ENCODE results near the gene OTOG. TPM values are rescaled to one million over a fixed set of nuclear protein-coding genes. Genes with fewer than 3 reads are reported as not detected.
"Not testable (repeated sequence)": the region's sequence is repeated elsewhere in the genome, so short reads cannot be mapped to it uniquely, and the experiment has no call there.

OTOG gene
- total RNA-seq, 1 experiment from 2014 or later: not detected

DNA sequence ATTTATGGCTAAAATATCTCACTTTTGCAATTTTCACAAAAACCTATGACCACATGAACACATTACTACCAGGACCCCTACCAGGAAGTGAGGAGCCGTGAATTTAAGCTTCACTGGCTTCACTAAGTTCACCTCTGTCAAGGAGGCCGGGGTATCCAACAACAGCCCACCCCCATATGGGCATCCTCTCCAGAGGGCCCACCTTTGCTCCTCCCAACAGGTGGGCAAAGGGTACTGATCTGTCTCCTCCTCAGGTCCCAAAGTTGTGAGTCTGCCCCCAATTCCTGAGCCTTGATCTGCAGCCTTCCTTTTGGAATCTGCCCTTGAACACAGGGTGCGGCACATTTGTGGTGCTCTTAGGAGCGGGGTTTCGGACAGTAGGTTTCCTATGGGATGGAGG, 66.9 kb downstream of the OTOG start:
- in situ Hi-C loops (cut with HindIII; ENCODE audit: low pct_unique_long_range_greater_than_20kb, low sequenced_read_pairs): no loop called here
- DNase-seq (ENCODE audit: low read depth, low spot score): no peak

DNA sequence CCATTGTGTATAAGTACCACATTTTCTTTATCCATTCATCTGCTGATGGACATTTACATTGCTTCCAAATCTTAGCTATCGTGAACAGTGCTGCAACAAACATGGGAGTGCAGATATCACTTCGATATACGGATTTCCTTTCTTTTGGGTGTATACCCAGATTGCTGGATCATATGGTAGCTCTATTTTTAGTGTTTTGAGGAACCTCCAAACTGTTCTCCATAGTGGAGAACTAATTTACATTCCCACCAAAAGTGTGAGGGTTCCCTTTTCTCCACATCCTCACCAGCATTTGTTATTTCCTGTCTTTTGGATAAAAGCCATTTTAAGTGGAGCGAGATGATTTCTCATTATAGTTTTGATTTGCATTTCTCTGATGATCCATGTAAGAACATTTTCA, 75.7 kb downstream of the OTOG start:
- DNase-seq (ENCODE audit: low read depth, low spot score); in situ Hi-C loops (cut with HindIII; ENCODE audit: low pct_unique_long_range_greater_than_20kb, low sequenced_read_pairs): not testable (repeated sequence)

DNA sequence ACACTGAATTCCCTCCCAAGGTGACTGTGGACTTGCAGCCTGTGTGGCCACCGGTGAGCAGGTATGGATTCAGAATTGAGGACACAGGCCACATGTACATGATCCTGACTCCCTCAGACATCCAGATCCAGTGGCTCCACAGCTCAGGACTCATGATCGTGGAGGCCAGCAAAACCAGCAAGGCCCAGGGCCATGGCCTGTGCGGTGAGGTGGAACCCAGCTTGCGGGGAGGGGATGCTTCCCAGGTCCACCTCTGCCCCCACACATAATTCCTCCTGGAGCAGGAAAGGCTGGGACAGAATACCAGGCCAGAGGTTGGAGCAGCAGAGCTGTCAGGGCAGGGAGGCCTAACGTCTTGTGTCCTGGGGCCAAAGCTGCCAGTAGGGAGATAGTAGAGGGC, 82.1 kb downstream of the OTOG start:
- DNase-seq (ENCODE audit: low read depth, low spot score): no peak
- in situ Hi-C loops (cut with HindIII; ENCODE audit: low pct_unique_long_range_greater_than_20kb, low sequenced_read_pairs): no loop called here

DNA sequence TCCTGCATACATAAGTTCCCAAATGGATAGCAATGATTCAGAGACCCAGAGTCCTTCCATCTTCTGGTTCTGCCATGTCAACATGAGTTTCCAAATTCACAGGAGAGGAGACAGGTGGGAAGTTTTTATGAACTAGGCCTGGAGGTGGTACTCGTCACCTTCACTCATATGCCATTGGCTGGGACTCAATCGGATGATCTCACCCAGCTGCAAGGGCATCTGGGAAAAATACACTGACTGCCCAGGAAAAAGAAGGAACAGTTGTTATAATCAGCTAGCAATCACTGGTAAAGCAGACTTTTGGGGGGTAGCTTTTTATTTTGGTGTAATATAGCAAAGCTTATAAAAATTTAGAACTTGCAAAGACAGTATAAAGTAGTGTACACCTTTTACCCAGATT, 83.9 kb downstream of the OTOG start:
- no peak for DNase-seq (ENCODE audit: low read depth, low spot score)
- in situ Hi-C loops (cut with HindIII; ENCODE audit: low pct_unique_long_range_greater_than_20kb, low sequenced_read_pairs): no loop called here

DNA sequence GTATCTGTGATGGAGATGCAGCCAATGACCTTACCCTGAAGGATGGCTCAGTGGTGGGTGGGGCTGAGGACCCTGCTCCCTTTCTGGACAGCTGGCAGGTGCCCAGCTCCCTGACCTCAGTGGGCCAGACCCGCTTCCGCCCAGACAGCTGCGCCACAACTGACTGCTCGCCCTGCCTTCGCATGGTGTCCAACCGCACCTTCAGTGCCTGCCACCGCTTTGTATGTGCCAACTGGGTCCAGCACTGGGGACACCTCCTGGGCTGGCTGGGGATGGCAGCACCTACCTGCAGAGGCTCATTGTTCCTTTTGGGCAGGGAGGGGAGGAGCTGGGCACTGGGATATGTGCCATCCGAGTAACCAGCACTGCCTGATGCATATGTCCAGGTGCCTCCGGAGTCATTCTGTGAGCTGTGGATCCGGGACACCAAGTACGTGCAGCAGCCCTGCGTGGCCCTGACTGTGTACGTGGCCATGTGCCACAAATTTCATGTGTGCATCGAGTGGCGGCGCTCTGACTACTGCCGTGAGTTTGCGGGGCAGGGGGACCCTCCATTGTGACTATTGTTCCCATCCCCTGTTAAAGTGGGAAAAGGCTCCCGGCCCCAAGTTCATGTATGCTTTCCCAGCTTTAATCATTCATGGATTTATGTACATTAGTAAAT, 84.8 kb downstream of the OTOG start:
- no peak for DNase-seq (ENCODE audit: low read depth, low spot score)

DNA sequence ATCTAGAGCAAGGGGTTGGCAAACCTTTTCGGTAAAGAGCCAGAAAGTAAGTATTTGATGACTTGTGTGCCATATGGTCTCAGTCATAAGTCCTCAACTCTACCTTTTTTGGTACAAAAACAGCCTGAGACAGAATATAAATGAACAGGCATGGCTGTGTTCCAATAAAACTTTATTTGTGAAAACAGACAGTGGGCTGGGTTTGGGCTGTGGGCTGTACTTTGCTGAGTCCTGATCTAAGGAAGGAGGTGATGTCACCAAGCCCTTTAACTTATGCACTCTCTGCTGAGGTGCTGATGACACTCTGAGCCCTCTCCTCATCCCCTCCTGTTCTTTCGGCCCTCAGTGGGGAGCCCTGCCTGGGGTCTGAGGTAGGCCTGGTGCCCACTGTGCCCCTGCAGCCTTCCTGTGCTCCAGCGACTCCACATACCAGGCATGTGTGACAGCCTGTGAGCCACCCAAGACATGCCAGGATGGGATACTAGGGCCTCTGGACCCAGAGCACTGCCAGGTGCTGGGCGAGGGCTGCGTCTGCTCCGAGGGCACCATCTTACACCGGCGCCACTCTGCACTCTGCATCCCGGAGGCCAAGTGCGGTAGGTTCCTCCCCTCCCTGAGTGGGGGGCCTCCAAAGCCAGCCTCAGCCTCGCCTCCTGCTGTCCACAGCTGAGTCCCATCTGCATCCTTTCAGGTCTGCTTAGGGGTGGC, 86.4 kb downstream of the OTOG start:
- in situ Hi-C loops (cut with HindIII; ENCODE audit: low pct_unique_long_range_greater_than_20kb, low sequenced_read_pairs): no loop called here
- DNase-seq (ENCODE audit: low read depth, low spot score): no peak

More for the DNA sequence above, 84.8 kb downstream of the OTOG start:
- in situ Hi-C loops (cut with HindIII; ENCODE audit: low pct_unique_long_range_greater_than_20kb, low sequenced_read_pairs): no loop called here

DNA sequence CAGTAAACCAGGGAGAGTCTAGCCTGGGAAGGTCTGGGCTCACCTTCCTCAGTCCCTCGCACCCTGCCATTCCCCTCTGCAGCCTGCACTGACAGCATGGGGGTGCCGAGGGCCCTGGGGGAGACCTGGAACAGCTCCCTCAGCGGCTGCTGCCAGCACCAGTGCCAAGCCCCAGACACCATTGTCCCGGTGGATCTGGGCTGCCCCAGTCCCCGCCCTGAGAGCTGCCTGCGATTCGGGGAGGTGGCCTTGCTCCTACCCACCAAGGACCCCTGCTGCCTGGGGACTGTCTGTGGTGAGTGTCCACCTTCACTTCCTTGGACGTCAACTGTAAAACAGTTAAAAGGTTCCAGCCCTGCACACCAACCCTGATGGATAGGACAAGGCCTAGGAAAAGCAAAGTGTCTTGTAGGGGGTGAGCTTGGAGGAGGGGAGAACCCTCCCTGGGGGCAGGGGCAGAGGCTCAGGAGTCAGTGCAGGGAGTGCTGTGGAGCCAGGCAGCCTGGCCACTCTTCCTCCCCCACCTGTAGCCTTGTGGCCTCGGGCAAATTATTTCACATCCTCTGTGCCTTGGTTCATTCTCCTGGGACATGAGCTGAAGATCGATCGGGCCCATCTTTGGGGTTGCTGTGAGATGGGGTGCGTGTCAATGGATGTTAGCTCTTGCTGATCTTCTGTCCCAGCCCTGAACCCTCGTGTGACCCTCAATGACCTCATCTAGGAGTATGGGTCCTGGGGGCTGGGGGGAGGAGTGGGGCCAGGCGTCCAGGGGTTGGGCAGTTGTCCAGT, 87.1 kb downstream of the OTOG start:
- no peak for DNase-seq (ENCODE audit: low read depth, low spot score)
- in situ Hi-C loops (cut with HindIII; ENCODE audit: low pct_unique_long_range_greater_than_20kb, low sequenced_read_pairs): no loop called here

DNA sequence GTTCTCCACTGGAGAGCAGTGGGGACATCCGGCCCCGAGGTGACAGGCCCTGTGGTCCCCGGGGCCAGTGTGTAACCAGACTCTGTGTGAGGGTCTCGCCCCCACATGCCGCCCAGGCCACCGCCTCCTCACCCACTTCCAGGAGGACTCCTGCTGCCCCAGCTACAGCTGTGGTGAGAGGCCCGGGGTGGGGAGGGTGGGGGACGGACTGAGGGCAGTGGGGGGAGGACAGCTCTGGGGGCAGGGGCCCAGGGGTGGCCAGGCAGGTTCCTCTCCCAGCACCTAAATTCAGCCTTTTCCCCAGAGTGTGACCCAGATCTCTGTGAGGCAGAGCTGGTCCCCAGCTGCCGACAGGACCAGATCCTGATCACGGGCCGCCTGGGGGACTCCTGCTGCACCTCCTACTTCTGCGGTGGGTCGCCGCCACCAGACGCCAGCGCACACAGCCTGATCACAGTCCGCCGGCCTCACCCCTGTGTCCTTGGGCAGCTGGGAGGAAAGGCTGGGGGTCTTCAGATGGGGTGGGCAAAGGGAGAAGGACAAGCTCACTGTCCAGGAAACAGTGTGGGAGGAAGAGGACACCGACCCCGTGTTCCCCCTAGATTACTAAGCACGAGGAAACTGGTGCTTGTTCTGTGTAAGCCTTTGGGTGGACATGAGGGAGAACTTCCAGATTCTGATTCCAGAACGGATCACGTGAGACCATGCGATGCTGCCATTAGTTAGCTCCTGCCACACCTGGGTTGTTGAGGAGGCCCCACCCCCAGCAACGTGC, 87.9 kb downstream of the OTOG start:
- in situ Hi-C loops (cut with HindIII; ENCODE audit: low pct_unique_long_range_greater_than_20kb, low sequenced_read_pairs): no loop called here
- DNase-seq (ENCODE audit: low read depth, low spot score): no peak

DNA sequence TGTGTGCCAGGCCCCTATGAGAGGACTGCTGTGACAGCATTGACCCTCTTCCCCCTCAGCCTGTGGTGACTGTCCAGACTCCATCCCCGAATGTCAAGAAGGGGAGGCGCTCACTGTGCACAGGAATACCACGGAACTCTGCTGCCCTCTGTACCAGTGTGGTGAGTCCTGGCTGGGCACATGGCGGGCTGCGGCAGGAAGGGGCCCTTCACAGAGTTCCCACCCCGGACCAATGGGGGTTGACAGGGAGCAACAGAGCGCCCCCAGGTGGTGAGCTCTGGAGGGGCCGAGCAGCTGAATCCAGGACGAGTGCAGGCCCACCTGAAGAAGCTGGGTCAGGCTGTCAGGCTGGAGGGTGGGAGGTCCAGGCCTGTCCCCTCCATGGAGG, 88.5 kb downstream of the OTOG start:
- no peak for DNase-seq (ENCODE audit: low read depth, low spot score)
- in situ Hi-C loops (cut with HindIII; ENCODE audit: low pct_unique_long_range_greater_than_20kb, low sequenced_read_pairs): no loop called here

DNA sequence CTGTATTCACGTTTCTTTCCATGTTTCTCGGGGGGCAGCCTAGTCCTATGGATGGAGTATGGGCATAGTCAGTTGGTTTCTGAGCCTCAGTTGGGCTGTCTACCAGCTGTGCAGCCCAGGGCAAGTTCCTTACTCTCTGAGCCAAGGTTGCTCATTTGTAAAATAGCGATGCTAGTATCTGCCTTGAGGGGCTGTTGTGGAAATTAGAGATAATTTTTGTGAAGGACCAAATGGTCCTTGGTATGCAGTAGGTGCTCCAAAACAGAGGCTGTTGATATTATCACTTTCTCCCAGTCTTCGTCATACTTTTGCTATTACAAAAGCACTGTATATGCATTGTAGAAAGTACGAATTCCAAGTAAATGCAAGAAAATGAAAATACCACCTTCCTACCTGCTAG, 89.7 kb downstream of the OTOG start:
- no peak for DNase-seq (ENCODE audit: low read depth, low spot score)
- in situ Hi-C loops (cut with HindIII; ENCODE audit: low pct_unique_long_range_greater_than_20kb, low sequenced_read_pairs): no loop called here

DNA sequence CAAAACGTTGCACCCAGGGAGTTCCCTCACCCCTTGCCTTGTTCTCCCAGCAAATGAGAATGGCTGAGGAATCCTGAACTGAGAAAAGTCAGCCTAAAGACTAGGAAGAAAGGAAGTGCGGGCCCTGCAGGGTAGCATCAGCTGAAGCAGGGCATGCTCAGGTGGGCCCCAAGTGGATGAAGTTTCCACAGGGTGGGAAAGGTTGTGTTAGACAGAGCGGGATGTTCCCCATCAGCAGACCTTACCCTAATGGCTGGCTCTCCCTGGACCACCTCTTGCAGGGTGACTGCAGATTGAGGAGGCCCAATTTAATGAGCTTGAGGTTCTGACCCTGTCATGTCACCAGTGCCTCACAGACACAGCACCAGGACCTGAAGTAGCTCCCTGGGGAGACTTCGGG, 90.8 kb downstream of the OTOG start:
- in situ Hi-C loops (cut with HindIII; ENCODE audit: low pct_unique_long_range_greater_than_20kb, low sequenced_read_pairs): no loop called here
- no peak for DNase-seq (ENCODE audit: low read depth, low spot score)

DNA sequence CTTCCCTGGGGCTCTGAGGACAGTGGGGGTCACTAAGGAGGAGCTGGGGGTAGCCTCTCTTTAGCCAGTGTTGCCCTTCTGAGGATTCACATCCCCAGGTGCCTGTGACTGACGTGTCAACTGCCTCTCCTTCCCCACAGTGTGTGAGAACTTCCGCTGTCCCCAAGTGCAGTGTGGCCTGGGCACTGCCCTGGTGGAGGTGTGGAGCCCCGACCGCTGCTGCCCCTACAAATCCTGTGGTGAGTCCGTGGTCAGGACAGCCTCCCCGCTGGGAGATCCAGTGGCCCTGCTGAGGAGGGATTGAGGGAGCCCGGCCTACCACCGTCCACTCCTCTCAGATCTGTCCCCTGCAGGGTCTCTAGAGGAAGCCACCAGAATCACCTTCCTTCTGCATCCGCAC, 91.3 kb downstream of the OTOG start:
- in situ Hi-C loops (cut with HindIII; ENCODE audit: low pct_unique_long_range_greater_than_20kb, low sequenced_read_pairs): no loop called here
- DNase-seq (ENCODE audit: low read depth, low spot score): no peak

DNA sequence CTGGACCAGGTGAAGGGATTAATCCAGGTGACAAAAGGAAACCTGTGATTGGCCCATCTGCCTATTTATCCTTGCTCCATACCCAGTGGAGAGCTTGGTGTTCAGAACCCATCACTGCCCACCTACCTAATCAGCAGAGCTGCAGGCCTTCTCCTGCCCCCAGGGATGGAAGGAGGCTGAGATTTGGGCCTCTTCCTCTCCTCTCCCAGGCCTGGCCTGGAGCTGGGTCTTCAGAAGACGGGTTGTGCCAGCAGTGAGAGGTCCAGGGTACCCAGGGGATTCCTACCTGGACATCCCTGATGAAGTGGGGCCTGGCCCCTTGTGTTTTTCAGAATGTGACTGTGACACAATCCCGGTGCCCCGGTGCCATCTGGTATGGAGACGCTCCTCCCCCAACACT, 92.0 kb downstream of the OTOG start:
- in situ Hi-C loops (cut with HindIII; ENCODE audit: low pct_unique_long_range_greater_than_20kb, low sequenced_read_pairs): no loop called here
- no peak for DNase-seq (ENCODE audit: low read depth, low spot score)

DNA sequence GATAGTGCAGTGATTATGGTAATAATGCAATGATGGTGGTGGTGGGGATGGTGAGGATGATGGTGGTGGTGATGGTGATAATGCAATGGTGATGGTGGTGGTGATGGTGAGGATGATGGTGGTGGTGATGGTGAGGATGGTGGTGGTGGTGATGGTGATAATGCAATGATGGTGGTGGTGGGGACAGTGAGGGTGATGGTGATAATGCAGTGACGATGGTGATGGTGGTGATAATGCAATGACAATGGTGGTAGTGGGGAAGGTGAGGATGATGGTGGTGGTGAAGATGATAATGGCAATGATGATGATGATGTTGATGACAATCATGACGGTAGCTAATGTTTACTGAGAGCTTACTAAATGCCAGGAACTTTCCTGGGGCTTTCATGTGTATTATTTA, 92.7 kb downstream of the OTOG start:
- in situ Hi-C loops (cut with HindIII; ENCODE audit: low pct_unique_long_range_greater_than_20kb, low sequenced_read_pairs): no loop called here
- DNase-seq (ENCODE audit: low read depth, low spot score): no peak

DNA sequence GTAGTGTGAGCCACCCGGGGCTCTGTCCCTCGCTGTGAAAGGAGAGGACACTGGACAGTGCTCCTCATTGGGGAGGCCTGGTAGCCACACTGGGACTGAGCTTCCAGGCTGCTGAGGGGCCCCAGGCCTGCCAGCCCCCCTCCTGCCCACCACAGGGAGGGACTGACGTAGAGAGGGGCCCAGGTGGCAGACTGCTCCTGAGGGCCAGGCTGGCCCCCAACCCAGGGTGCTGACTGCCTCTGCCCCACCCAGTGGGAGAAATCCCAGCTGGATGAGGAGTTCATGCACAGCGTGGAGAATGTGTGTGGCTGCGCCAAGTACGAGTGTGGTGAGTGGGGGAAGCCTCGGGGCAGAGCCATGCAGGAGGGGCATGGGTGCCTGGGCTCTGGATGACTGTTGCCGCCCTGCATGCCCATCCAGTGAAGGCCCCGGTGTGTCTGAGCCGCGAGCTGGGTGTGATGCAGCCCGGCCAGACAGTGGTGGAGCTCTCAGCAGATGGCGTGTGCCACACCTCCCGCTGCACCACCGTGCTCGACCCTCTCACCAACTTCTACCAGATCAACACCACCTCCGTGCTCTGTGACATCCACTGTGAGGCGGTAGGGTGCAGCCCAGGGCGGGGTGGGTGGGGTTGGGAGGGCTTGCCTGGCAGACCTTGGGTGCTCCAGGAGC, 93.6 kb downstream of the OTOG start:
- no peak for DNase-seq (ENCODE audit: low read depth, low spot score)
- in situ Hi-C loops (cut with HindIII; ENCODE audit: low pct_unique_long_range_greater_than_20kb, low sequenced_read_pairs): no loop called here

DNA sequence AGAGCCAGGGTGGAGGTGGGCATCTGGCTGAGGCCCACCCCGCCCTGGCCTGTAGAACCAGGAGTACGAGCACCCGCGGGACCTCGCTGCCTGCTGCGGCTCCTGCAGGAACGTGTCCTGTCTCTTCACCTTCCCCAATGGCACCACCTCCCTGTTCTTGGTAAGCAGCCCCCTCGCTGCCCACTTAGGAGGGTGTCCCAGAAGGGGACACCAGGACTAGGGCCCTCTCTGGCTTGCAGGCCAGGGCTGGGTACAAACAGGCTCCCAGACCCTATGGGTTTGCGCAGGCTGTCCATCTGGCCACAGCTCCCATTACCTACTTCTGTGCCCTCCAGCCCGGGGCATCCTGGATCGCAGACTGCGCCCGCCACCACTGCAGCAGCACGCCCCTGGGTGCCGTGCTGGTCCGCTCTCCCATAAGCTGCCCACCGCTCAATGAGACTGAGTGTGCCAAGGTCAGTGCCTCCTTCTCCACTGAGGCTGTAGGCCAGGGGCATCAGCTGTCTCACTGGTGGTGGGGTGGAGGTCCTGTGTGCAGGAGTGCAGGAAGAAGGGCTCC, 94.8 kb downstream of the OTOG start:
- in situ Hi-C loops (cut with HindIII; ENCODE audit: low pct_unique_long_range_greater_than_20kb, low sequenced_read_pairs): no loop called here
- DNase-seq (ENCODE audit: low read depth, low spot score): no peak

DNA sequence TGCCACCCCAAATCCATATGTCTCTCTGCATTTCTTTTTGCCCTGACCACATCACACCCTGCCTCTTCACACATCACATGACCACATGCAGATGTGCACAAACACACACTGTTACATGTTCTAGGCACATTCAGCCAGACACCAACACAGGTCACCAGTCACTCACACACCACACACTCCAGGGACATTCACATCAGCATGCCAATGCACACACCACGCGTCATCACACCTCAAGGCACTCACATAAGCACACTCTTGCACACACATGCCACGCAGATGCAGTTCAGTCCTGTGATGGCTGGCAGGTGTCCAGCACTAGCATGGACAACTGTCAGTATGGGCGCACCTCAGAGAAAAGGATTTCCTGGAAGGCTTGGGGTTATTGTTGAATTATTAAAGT, 95.3 kb downstream of the OTOG start:
- in situ Hi-C loops (cut with HindIII; ENCODE audit: low pct_unique_long_range_greater_than_20kb, low sequenced_read_pairs): no loop called here
- DNase-seq (ENCODE audit: low read depth, low spot score): no peak
